Stimulated activated CD4-positive, alpha-beta T cell treated with anti-CD3 and anti-CD28 coated beads, Interleukin-2, amount 100 ng/mL, for 24 hours (primary cell): Measurements from ENCODE around the gene TNFSF11.

ENCODE experiments used
- DNase-seq, 2 donors: peaks; one replicate each; pipeline ENCODE4 v3.0.0-alpha.2; 2020

TNFSF11 gene

GRCh38 chr13:42561752-42562467 lies 12.0 kb upstream of the TNFSF11 start:
- peak; percentile 24 to 29 for DNase-seq

DNA sequence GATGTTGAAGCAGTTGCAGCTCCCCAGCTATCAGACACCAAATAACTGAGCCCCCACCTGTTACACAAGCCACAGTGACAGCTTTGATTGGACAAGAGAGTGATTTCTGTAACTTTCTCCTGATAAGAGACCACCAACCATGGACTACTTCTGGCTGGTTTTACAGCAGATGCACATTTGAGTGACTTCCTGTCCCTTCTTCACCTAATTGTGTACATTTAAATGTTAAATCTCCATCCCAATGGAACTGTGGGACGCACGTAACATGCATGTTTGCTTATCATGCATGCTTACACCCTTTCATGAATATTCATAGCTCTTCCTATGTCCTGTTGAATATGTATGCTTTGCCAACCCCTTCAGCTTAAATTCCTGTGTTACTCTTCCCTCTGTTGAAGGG lies 6.0 kb upstream of the TNFSF11 start:
- DNase-seq = no peak

DNA sequence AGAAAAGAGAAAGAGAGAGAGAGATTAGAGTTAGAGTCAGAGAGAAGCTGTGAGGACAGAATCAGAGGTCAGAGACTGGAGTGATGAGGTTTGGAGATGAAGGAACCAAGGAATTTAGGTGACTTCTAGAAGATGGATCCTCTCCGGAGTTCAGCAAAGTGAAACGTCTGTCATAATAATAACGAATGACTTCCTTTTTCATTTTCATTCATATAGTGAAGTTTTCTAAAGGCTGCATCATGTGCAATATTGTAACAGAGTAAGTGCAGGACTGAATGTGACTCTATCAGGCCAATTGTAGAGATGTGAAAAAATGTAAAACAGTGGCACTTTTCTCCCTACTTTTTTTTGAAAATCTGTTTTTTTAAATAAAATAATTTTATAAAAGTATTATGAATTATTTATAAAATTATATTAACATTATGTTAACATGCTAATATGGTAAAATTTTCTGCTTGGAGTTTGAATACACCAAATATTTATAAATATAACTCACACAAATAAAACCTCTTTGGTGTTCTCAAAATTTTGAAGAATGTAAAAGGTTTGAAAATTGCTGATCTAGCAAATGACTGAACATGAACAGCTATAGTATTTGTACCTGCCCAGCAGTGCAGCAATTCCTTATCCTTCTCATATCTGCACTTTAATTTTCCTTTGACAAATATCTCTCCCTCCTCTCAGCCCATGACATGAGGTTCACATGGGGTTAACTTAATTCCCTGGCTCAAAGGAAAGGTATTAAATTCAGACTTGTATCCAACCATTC lies 4.2 kb upstream of the TNFSF11 start:
- no peak for DNase-seq

DNA sequence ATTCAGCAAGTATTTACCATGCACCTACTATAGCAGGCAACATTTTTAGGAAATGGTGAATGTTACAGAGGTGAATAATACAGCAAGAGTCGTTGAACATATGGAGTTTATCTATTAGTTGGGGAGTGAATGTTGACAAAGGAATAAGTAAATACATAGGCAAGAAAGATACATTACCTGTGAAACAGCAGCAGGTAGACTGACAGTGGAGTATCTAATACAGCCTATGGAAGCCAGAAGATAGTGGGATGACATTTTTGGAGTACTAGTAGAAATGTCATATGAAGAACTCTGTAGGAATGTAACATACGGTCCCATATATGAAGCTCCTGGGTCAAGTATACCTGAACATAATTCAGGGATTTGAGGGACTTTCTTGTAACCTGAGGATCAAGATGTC lies 2.1 kb upstream of the TNFSF11 start:
- no peak for DNase-seq

- DNase-seq = peak; percentile 62 to 72
Observed at GRCh38 chr13:42574435-42575311, 721 bp downstream of the TNFSF11 start.

- DNase-seq = no peak
Observed at GRCh38 chr13:42575938-42576337, 2.0 kb downstream of the TNFSF11 start.

DNA sequence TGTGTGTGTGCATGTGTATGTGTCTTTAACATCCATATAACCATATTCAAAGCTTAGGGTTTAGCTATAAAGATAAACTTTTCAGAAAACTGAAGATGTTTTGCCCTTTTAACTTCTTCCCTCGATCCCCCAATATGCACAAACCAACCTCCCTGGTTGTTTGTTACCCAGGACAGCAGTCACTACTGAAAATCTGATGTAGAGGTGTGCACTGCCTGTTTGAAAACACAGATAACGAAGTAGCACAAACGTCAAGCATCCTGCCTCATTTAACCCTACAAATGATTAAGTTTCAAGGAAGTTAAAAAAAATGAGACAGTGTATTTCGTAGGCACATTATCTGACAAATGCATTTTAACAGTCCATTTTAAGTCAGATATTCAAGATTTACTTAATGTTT lies 3.6 kb downstream of the TNFSF11 start:
- no peak for DNase-seq

DNA sequence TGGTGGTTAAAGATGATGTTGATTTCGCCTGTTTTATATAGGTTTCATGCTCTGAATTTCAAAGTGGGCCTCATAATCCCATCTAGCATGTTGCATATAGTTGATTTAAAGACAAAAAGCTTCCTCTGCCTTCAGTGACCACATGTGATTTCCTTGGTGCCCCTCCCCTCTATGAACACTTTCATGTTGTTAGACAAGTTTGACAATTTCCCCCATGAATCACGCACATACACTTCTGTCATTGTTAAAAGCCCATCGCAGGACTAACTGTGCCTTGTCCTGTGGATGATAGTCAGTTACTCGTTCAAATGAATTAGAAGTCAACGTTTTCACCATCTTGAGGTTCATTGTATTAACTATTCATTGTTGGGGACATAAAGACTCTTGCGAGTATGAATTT lies 6.7 kb downstream of the TNFSF11 start:
- DNase-seq = no peak

DNA sequence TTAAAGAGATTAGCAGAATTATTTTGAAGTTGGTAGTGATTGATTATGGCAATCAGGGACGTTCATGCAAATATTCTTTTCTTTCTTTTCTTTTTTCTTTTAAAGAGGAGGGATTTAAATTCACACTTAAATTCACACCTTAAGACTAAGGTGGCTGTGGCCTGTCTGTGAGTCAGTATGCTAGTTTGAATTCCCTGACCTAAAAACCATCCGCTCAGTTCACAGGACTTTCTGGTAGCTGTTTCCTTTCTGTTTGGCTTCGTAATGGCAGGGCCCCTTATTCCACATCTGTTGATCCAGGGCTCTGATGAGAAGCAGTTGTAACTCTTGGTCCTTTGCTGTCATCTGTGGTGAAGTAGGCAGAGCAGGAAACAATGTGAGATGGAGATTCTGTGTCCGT lies 7.5 kb downstream of the TNFSF11 start:
- DNase-seq = no peak

- no peak for DNase-seq
Observed at GRCh38 chr13:42591602-42592001, 17.6 kb downstream of the TNFSF11 start.

- DNase-seq = no peak
Observed at GRCh38 chr13:42592915-42593900, 19.3 kb downstream of the TNFSF11 start.

DNA sequence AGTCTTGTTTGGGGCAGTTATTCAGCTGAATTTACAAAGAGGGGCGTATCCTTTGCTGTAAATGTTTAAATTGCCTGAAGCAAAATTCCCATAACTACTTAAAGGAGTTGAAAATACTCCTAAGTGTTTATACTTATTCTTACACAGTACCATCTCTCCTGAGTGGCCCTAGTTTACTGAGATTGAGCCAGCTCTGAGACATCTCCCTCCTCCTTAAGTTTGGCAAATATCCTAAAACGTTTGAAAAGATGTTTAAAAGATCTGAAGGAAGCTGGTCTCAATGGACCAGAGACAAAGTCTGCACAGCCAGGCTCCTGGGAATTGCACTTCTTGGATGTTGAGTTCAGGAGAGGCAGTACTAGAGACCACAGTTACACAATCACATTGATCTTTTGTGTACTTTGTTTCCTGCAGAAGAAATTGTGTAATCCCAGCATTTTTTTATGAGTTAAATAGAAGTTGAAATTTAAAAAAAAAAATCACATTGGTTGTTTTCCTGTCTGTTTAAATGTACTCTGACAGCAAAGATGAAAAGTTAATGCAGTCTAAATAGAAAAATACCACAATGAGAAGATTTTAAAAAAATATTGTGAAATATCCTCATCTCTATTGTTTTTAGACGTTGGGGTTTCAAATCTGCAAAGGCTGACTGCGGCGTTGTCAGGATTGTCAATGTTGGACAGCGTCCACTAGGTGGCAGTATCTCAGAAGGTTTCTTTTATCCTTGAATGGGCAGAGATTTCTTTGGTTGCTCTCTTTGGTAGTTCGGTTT lies 20.7 kb downstream of the TNFSF11 start:
- peak; percentile 52 to 57 for DNase-seq

GRCh38 chr13:42595253-42595571 lies 21.3 kb downstream of the TNFSF11 start:
- DNase-seq = no peak

DNA sequence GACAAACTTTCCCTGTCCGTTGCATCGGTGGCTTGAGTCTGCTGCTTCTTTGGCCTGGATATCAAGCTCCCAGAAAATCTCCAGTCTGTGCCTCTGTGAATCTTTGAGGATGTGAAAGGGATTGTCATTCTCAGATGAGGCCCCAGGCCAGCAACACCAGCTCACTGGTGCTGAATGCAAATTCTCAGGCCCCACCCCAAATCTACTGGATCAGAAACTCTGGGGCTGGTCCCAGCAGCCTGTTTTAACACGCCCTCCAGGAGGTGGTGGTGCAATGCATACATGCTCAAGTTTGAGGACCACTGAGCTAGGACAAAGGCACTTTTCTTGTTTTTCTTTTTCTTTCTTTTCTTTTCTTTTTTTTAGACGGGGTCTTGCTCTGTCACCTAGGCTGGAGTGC lies 23.6 kb downstream of the TNFSF11 start:
- DNase-seq = no peak

- DNase-seq = no peak
Observed at GRCh38 chr13:42600943-42601342, 27.0 kb downstream of the TNFSF11 start.

- DNase-seq = no peak
Observed at GRCh38 chr13:42602906-42603305, 29.0 kb downstream of the TNFSF11 start.

DNA sequence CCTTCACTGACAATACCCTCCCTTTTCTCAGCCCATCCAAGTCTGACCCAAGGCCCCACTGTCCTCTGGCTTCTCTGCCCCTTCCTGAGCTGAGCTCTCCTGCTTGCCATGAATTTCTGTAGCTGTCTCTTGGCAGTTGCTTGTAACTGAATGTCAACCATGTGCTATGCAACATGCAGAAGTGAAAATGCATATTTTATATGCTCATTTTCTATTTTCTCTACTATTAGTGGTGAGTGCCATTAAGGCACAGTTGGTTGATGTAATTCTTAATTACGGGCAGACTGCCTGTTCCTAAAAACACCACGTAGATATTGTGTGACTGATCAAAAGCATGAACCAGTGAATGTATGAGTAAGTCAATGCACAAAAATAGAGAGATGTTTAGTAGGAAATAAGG lies 29.6 kb downstream of the TNFSF11 start:
- DNase-seq = no peak

GRCh38 chr13:42607546-42607945 lies 33.6 kb downstream of the TNFSF11 start:
- no peak for DNase-seq

DNA sequence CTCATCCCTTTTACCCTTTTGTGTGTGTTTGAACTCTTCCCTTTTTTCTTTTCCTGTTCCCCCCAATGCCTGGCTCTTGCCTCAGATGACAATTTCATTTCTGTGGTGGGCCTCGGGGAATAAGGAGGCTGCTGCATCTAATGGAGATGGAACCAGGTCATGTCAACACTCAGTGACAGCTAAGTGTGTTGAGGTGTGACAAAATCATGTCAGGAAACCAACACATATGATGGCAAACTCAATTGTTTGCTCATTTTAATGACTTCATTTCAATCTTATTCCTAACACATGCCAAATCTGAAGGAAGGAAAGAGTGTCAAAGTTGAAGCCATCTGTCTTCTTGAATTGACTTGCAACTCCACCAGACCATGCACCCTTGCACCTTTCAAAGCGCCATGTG lies 36.7 kb downstream of the TNFSF11 start:
- no peak for DNase-seq

DNA sequence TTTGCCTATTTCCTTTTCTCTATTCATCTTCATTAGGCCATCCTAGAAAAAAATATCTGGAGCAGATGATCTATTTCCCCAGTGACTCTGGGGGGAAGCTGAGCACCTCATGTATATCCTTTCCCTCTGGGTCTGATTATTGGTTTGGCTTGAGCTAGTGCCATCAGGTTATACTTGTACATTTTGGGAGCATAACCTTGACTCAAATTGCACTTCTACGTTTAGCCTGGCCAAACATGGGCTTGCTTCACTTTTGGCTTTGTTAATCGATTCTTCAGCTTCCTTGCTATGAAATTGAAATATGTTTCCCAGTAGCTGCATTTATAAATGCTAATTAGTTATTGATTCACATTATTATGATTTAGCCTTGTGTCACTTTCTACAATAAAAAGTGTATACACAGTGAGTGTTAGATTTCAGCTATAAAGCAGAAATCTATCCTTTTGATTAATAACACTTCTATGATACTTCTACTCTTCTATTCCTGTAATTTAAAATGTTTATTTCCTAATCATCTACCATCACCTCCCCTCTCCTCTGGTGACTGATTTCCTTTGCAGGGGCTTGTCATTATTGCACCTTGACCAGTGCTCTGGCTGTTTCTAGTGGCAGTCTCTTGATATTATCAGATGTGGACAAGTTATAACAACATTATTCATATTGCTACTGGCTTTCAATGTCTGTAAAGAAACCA lies 37.3 kb downstream of the TNFSF11 start:
- DNase-seq = no peak
